Dendritic cell treated with granulocyte-macrophage colony-stimulating factor and Interleukin-4, amounts not matched to agents 40 ng/mL and 50 ng/mL, for 4 days (primary cell): ENCODE data around the gene ZBTB7C.

Experiments
- H3K27ac Mint-ChIP-seq: one replicate; pipeline ENCODE4 v1.8.0; 2022; ENCODE audit warnings: mild to moderate bottlenecking, mixed read lengths
- H3K27me3 Mint-ChIP-seq: one replicate; pipeline ENCODE4 v1.8.0; 2022; ENCODE audit warnings: mild to moderate bottlenecking, mixed read lengths
- H3K36me3 Mint-ChIP-seq: one replicate; pipeline ENCODE4 v1.8.0; 2022; ENCODE audit warnings: low read depth, mixed read lengths
- H3K4me1 Mint-ChIP-seq: one replicate; pipeline ENCODE4 v1.8.0; 2022; ENCODE audit warnings: low read depth, mixed read lengths
- H3K4me3 Mint-ChIP-seq: one replicate; pipeline ENCODE4 v1.8.0; 2022; ENCODE audit warnings: mild to moderate bottlenecking, moderate library complexity, mixed read lengths
- H3K9me3 Mint-ChIP-seq: one replicate; pipeline ENCODE4 v1.8.0; 2022; ENCODE audit warnings: mixed read lengths
- intact Hi-C: fragments of 100-400 bp; cut with micrococcal nuclease; formaldehyde crosslinking; loops from one replicate; pipeline ENCODE4 v1.15.0; 2022

Gene ZBTB7C

DNA sequence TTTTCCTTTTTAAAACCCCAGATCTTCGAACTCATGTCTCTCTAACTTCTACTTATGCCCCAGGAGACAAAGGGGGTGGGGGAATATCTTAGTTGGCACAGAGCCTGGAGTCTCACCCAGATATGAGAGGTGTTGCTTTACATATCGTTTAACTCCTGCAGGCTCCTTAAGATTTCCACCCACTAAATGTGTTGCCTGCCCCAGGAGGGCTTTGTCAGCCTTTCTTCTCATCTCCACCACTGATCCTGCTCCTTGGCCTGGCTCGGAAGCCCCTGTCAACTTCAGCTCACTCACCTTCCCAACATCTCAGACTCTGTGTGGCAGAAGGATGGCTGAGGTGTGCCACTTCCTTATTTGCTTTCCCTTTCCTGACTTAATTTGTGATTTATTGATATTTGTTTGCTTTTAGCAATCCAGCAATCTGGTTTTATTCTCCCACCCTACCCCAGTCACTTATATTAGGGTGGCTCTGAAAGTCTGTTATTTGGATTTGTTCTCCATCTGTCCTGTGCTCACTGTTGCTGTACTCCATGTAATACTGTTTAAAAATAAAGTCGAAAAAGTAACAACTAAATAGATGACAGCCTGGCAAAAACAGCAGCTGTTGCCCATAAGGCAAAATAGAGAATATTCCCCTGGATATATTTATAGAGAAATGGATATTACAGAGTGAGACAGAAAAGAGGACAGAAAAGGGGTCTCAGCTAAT is 200.6 kb downstream of the ZBTB7C start:
- Mint-ChIP-seq H3K27me3 (peaks cover 37% of the 10 kb centered on the region), H3K36me3 (no peaks in the 10 kb centered on the region), H3K4me1 (no peaks in the 10 kb centered on the region), H3K27ac (no peak overlapping the region), H3K4me3 (no peak overlapping the region), H3K9me3 (no peaks in the 10 kb centered on the region)
- intact Hi-C loops, result no loop called here

DNA sequence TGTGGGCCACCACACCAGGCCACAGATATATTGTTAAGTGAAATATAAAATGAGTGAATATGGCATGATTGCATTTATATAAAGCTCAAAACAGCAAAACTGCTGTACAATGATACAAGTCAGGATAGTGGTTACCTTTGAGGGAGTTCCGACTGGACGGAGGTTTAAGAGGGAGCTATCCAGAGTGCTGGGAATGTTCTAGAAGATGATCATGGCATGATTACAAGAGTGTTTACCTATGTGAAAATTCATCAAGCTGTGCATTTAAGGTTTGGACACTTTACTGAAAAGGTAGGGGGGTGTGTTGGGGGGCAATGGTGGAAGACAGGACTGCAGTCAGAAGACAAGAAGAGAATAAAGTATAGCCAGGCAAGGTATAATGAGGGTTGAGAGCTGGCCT is 201.4 kb downstream of the ZBTB7C start:
- no peak overlapping the region for H3K27ac Mint-ChIP-seq
- H3K36me3 Mint-ChIP-seq, result no peaks in the 10 kb centered on the region
- intact Hi-C loops, result no loop called here
- H3K27me3 Mint-ChIP-seq, result peaks cover 34% of the 10 kb centered on the region
- no peaks in the 10 kb centered on the region for H3K9me3 Mint-ChIP-seq
- peaks cover 5% of the 10 kb centered on the region for H3K4me1 Mint-ChIP-seq
- no peak overlapping the region for H3K4me3 Mint-ChIP-seq

- Mint-ChIP-seq H3K9me3 (no peaks in the 10 kb centered on the region), H3K4me1 (peaks cover 5% of the 10 kb centered on the region), H3K4me3 (no peak overlapping the region), H3K27ac (no peak overlapping the region), H3K36me3 (no peaks in the 10 kb centered on the region), H3K27me3 (peaks cover 34% of the 10 kb centered on the region)
- intact Hi-C loops, result no loop called here
Measured at GRCh38 chr18:48206887-48207286, 202.3 kb downstream of the ZBTB7C start.

DNA sequence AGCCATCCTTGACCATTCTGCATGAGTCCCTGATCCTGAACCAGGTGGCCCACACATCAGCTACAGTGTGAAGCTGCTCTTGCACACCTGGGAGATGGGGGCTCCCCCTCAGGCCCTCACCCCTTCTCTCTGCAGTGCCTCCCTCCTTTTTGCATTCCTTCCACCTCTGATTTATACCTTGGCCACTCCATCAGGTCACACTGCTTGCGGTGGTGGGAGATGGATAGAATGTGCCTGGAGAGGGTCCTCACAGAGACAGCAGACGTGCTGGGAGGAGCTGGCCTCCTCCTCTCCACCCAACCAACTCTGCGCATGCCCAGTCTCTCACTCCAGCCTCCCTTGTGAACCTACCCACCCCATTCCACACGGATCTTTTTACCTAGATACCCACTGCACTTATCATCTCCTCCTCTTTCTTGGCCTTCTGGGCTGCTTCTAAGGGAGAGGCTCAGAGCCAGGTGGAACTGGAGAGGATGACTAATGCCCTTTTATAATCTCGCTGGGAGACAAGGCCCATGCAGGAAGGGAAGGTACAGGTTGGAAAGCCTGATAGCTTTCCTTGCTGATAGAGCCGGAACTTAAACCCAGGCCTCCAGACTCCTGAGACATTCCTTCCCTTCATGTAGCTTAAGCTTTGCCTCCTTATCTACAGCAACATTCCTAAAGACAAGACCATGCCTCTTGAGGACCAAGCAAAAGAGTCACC is 205.1 kb downstream of the ZBTB7C start:
- H3K36me3 Mint-ChIP-seq, result no peaks in the 10 kb centered on the region
- H3K27me3 Mint-ChIP-seq, result peaks cover 33% of the 10 kb centered on the region
- H3K4me1 Mint-ChIP-seq, result peaks cover 5% of the 10 kb centered on the region
- no peaks in the 10 kb centered on the region for H3K9me3 Mint-ChIP-seq
- no peak overlapping the region for H3K27ac Mint-ChIP-seq
- no peak overlapping the region for H3K4me3 Mint-ChIP-seq
- intact Hi-C loops, result no loop called here

DNA sequence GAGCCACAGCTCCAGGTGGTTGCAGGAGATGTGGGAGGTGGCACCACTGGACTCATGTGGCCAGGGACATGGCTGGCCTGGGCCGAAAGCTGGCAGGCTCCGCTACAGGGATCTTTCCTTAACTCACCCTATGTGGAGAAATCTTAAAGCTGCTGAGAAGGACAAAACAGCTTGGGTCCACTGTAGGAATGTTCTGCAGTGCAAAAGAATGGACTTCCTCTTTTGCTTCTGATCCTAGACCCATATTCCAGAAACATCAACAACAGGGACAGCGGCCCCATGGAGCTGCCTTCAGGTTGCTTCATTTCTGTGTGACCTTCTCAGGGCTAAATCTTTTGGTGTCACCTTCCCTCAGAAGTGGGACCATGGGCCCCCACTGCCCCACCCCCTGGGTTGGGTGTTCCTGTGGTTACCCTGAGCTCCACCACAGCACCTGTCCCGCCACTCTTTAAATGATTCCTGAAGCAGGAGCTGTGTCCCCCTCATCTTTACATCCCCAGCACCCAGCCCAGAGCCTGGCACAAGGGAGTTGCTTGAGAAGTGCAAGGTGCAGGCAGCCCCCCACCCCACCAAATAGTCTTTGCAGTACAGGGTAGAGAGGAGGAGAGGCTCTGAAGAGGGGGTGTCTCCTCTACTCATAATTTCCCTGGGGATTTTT is 205.8 kb downstream of the ZBTB7C start:
- Mint-ChIP-seq H3K4me1 (peaks cover 5% of the 10 kb centered on the region), H3K27me3 (peaks cover 35% of the 10 kb centered on the region)
- intact Hi-C loops, result no loop called here

DNA sequence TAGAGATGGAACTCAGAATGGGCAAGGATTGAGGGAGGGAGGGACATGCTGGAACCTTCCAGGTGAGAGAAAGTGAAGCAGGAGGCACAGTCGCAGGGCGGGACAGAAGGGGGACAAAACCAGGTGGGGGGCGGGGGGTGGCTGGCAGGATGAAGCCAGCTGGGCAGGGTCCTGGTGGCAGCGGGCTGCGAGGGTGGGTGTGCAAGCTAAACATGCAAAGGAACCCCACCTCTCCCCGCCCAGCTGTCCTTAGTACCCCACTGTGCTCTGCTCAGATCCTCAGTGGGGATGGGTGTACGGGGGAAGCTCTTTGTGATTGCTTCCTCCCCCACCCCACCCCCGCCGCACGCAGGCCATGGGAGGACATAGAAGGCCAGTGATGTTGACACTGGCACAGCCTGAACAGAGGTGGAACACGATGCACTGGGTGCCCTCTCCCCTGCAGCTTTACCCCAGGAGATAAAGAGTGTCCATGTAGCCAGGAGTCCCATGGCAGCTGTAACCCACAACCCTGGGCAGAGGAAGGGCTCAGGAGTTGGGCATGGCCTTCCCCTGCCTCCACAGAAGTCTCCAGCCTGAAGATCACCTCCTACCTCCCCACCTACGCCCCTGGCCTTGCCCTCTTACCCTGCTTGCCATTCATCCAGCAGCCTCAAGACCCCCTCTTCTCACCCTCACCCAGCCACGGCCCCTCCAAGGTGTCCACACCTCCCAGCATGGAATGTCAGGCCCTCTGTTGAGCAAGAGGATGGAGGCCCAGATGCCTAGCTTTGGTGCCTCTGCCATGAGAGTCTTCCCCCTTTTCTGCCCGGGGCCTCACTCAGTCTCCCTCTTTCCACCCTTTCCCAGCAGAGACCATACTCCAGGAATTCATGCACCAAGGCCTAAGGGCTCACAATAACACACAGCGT is 206.6 kb downstream of the ZBTB7C start:
- intact Hi-C loops, result no loop called here
- Mint-ChIP-seq H3K27ac (no peak overlapping the region), H3K4me3 (no peak overlapping the region), H3K9me3 (no peaks in the 10 kb centered on the region), H3K27me3 (peaks cover 36% of the 10 kb centered on the region), H3K4me1 (peaks cover 5% of the 10 kb centered on the region), H3K36me3 (no peaks in the 10 kb centered on the region)

More for the DNA sequence above, 205.8 kb downstream of the ZBTB7C start:
- H3K4me3 Mint-ChIP-seq, result no peak overlapping the region
- H3K27ac Mint-ChIP-seq, result no peak overlapping the region
- no peaks in the 10 kb centered on the region for H3K9me3 Mint-ChIP-seq
- no peaks in the 10 kb centered on the region for H3K36me3 Mint-ChIP-seq

- intact Hi-C loops, result no loop called here
- no peaks in the 10 kb centered on the region for H3K36me3 Mint-ChIP-seq
- no peaks in the 10 kb centered on the region for H3K9me3 Mint-ChIP-seq
- H3K27ac Mint-ChIP-seq, result no peak overlapping the region
- H3K4me1 Mint-ChIP-seq, result peaks cover 5% of the 10 kb centered on the region
- peaks cover 37% of the 10 kb centered on the region for H3K27me3 Mint-ChIP-seq
- H3K4me3 Mint-ChIP-seq, result no peak overlapping the region
Measured at GRCh38 chr18:48202006-48202348, 207.2 kb downstream of the ZBTB7C start.

GRCh38 chr18:48201337-48202005 is 207.7 kb downstream of the ZBTB7C start:
- H3K27ac Mint-ChIP-seq, result no peak overlapping the region
- peaks cover 36% of the 10 kb centered on the region for H3K27me3 Mint-ChIP-seq
- H3K9me3 Mint-ChIP-seq, result no peaks in the 10 kb centered on the region
- H3K4me1 Mint-ChIP-seq, result peaks cover 5% of the 10 kb centered on the region
- no peaks in the 10 kb centered on the region for H3K36me3 Mint-ChIP-seq
- H3K4me3 Mint-ChIP-seq, result no peak overlapping the region
- intact Hi-C loops, result no loop called here

DNA sequence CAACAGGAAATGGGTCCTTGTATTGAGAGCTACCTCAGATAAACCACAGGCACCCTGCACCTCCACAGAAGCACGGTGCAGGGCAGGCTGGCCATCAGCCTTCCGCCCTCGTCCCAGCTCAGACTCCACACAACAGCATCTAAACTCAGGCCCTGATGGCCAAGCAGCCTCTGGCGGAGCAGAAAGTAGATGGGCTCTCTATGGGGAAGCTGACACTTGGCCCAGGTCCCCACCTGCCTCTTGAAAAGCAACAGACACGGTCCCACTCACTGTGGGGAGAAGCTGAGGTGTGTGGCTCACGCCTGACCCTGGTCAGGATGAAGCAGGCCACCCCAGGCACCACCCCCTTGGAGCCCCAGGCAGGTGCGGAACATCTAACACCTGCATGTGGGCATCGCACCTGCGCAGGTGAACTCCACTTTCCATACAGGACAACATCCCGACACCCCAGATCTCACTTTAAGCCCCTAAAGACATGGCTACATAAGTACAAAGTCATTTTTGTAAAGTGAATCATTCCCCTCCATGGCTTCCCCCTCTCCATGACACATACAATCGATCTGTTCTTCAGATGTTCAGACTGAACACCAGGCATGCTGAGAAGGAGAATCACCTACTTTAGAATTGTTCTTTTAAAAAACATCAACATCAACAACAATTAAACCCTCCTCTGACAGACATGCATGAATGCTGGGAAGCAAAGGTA is 208.4 kb downstream of the ZBTB7C start:
- Mint-ChIP-seq H3K4me1 (peaks cover 5% of the 10 kb centered on the region), H3K9me3 (no peaks in the 10 kb centered on the region), H3K27ac (no peak overlapping the region), H3K27me3 (peaks cover 39% of the 10 kb centered on the region), H3K4me3 (no peak overlapping the region), H3K36me3 (no peaks in the 10 kb centered on the region)
- intact Hi-C loops, result no loop called here

DNA sequence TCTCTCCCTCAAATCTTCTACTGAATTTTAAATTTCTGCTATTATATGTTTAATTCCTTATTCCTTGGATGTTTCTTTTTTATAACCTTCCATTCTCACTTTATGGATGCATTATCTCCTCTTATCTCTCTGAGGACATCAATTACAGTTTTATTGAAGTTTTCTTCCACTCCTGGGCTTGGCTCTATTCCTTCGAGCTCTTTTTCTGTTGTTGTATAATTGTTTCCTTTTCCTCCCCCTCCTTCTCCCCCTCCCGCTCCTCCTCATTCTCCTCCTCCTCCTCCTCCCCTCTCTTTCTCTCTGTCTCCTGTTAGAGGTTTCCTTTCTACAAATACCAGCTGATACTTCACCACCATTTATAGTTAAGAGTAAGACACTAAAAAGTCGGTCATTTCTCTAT is 209.8 kb downstream of the ZBTB7C start:
- peaks cover 43% of the 10 kb centered on the region for H3K27me3 Mint-ChIP-seq
- H3K27ac Mint-ChIP-seq, result no peak overlapping the region
- no peak overlapping the region for H3K4me3 Mint-ChIP-seq
- peaks cover 5% of the 10 kb centered on the region for H3K4me1 Mint-ChIP-seq
- intact Hi-C loops, result no loop called here
- no peaks in the 10 kb centered on the region for H3K36me3 Mint-ChIP-seq
- H3K9me3 Mint-ChIP-seq, result no peaks in the 10 kb centered on the region

- Mint-ChIP-seq H3K4me3 (no peak overlapping the region), H3K4me1 (peaks cover under 1% of the 10 kb centered on the region), H3K9me3 (no peaks in the 10 kb centered on the region), H3K27ac (no peak overlapping the region), H3K27me3 (peaks cover 42% of the 10 kb centered on the region), H3K36me3 (no peaks in the 10 kb centered on the region)
- intact Hi-C loops, result no loop called here
Measured at GRCh38 chr18:48197819-48198218, 211.4 kb downstream of the ZBTB7C start.

GRCh38 chr18:48195787-48196186 is 213.4 kb downstream of the ZBTB7C start:
- no peaks in the 10 kb centered on the region for H3K9me3 Mint-ChIP-seq
- H3K27ac Mint-ChIP-seq, result no peak overlapping the region
- intact Hi-C loops, result no loop called here
- peaks cover 36% of the 10 kb centered on the region for H3K27me3 Mint-ChIP-seq
- no peaks in the 10 kb centered on the region for H3K36me3 Mint-ChIP-seq
- H3K4me3 Mint-ChIP-seq, result no peak overlapping the region
- no peaks in the 10 kb centered on the region for H3K4me1 Mint-ChIP-seq
